Gastrocnemius medialis (tissue), 4 donors: Measurements from ENCODE around the gene GGACT. TPM values are rescaled to one million over a fixed set of nuclear protein-coding genes. Genes with fewer than 3 reads are reported as not detected.

Experiments
- ATAC-seq, 2 donors: fragments of 150-250 bp; one replicate each; pipeline ENCODE4 v1.9.1; 2016
- DNase-seq, 2 donors: peaks; one replicate each; pipeline ENCODE4 v3.0.0-alpha.2; 2019
- H3K27ac ChIP-seq, 4 donors: fragments of 200-600 bp; sonication (generic); 1 replicate in 1 of 4; 2 replicates in 3 of 4; pipeline ENCODE4 v1.5.1; 2016 to 2018; ENCODE audit warnings: mild to moderate bottlenecking in 2 of 4, moderate library complexity in 1 of 4
- H3K27me3 ChIP-seq, 3 donors: fragments of 200-600 bp; sonication (generic) in 2 of 3; 1 replicate in 1 of 3; 2 replicates in 2 of 3; pipeline versions ENCODE4 v1.5.1 to v1.6.0; 2016 to 2019; ENCODE audit warnings: mild to moderate bottlenecking in 1 of 3, moderate library complexity in 1 of 3
- H3K36me3 ChIP-seq, 2 donors: fragments of 200-600 bp; sonication (generic) in 1 of 2; one replicate each; pipeline ENCODE4 v1.5.1; 2017 to 2018
- H3K4me1 ChIP-seq, 2 donors: fragments of 200-600 bp; sonication (generic) in 1 of 2; one replicate each; pipeline ENCODE4 v1.5.1; 2016 to 2017; ENCODE audit warnings: mild to moderate bottlenecking in 2 of 2
- H3K4me3 ChIP-seq, 4 donors: fragments of 200-600 bp; sonication (generic) in 3 of 4; 1 replicate in 1 of 4; 2 replicates in 3 of 4; pipeline ENCODE4 v1.5.1; 2016 to 2019; ENCODE audit warnings: mild to moderate bottlenecking in 2 of 4
- H3K9me3 ChIP-seq, 3 donors: fragments of 200-600 bp; sonication (generic) in 2 of 3; 1 replicate in 1 of 3; 2 replicates in 2 of 3; pipeline ENCODE4 v1.5.1; 2016 to 2019
- POLR2A ChIP-seq, 2 donors: fragments of 450-650 bp; IDR thresholded peaks; one replicate each; pipeline ENCODE4 v1.6.1; 2017; ENCODE audit warnings: antibody characterized with exemption in 2 of 2, mild to moderate bottlenecking in 2 of 2, moderate library complexity in 2 of 2
- in situ Hi-C, 4 donors: fragments of 200-750 bp; cut with MboI; loops; one replicate each; pipeline versions ENCODE4 v1.15.0 to v1.8.0; 2017; ENCODE audit warnings: low sequenced_read_pairs in 4 of 4
- intact Hi-C: fragments of 100-400 bp; cut with DNase I; formaldehyde crosslinking; loops from one replicate; pipeline ENCODE4 v1.15.1; 2023; ENCODE audit warnings: low total_unique reads
- total RNA-seq, 4 donors: library from RNA; depleted of rRNA; stranded (reverse); fragments of >200 nt; gene quantifications; one replicate each; pipeline versions ENCODE4 v1.1.0 to v1.2.3, GENCODE V29; 2016
- TF ChIP-seq, protein P1 (sequence below), 5 experiments: fragments of 450-650 bp in 3 of 5; fragments of 200-600 bp in 2 of 5; sonication (generic) in 2 of 5; IDR thresholded peaks in 4 of 5; conservative IDR thresholded peaks in 1 of 5; 1 replicate in 4 of 5; 2 replicates in 1 of 5; pipeline ENCODE4 v1.5.1; 2016 to 2019; ENCODE audit warnings: antibody characterized with exemption in 5 of 5, mild to moderate bottlenecking in 3 of 5, moderate library complexity in 3 of 5

Gene GGACT
- total RNA-seq, 4 donors from 2014 or later = 0.56 to 1.5 (median 0.83) TPM

DNA sequence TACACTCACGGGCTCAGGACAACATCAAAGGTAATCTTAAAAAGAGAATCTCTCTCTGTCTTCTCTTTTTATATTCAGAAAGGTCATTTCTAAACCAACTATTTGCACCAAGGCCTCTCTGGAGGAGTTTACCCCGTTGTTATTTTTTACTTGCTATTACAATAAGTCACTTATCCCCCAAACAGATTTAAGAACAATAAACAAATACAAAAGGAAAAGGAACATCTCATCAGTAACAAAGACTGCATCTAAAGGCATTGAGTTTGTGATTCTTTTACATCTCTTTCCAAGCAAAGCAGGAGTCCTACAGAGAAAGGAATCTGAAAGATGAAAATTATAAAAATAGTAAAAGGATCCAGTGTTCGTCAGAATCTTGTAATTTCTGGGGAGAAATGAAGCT lies 75.4 kb downstream of the GGACT start:
- in situ Hi-C loops = loop anchor here (5.0 to 25.0 kb wide), 5 partner anchors 278 to 858 kb away; no protein-coding TSS in a partner anchor
- ATAC-seq = no peak

DNA sequence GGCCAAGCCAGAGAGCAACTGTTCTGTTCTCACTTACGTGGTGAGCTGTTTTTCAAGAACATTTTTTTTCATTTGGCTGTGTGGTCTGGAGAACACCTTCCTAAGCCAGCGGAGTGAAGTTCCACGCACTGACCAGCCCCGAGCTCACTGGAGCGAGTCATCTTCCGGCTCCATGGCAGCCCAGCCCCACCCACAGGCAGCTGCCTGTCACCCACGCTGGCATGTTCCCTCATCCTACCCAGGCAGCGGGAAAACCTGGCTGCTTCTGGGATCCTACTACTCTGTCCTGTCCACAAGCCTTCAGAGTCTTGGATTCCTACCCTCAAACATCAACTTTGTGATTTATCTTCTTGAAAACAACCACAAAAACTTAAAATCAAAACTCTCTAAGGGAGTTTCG lies 76.2 kb downstream of the GGACT start:
- TF ChIP-seq, protein P1, sequence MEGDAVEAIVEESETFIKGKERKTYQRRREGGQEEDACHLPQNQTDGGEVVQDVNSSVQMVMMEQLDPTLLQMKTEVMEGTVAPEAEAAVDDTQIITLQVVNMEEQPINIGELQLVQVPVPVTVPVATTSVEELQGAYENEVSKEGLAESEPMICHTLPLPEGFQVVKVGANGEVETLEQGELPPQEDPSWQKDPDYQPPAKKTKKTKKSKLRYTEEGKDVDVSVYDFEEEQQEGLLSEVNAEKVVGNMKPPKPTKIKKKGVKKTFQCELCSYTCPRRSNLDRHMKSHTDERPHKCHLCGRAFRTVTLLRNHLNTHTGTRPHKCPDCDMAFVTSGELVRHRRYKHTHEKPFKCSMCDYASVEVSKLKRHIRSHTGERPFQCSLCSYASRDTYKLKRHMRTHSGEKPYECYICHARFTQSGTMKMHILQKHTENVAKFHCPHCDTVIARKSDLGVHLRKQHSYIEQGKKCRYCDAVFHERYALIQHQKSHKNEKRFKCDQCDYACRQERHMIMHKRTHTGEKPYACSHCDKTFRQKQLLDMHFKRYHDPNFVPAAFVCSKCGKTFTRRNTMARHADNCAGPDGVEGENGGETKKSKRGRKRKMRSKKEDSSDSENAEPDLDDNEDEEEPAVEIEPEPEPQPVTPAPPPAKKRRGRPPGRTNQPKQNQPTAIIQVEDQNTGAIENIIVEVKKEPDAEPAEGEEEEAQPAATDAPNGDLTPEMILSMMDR (IDR thresholded peaks at IDR 0.05 in 4 of 5, conservative IDR thresholded peaks at IDR 0.05 in 1 of 5) = no peak
- TF ChIP-seq POLR2A (IDR thresholded peaks at IDR 0.05) = no peak
- peaks cover 0 to 3% of the 10 kb centered on the region in 2 donors for H3K4me1 ChIP-seq
- H3K9me3 ChIP-seq = no peaks in the 10 kb centered on the region
- DNase-seq (no peak), ATAC-seq (no peak)
- intact Hi-C loops (loop anchor here (10.0 kb wide), 1 partner anchor 1068 kb away; no protein-coding TSS in a partner anchor), in situ Hi-C loops (loop anchor here (5.0 to 25.0 kb wide), 5 partner anchors 278 to 858 kb away; no protein-coding TSS in a partner anchor)
- H3K27ac ChIP-seq = no peak overlapping the region
- H3K27me3 ChIP-seq = no peaks in the 10 kb centered on the region
- no peaks in the 10 kb centered on the region for H3K36me3 ChIP-seq
- no peak overlapping the region for H3K4me3 ChIP-seq

More for the DNA sequence above, 75.4 kb downstream of the GGACT start:
- Histone ChIP-seq H3K27me3 (no peaks in the 10 kb centered on the region), H3K9me3 (no peaks in the 10 kb centered on the region), H3K27ac (no peak overlapping the region), H3K36me3 (no peaks in the 10 kb centered on the region), H3K4me1 (peaks cover 0 to 3% of the 10 kb centered on the region in 2 donors), H3K4me3 (no peak overlapping the region)
- intact Hi-C loops = loop anchor here (10.0 kb wide), 1 partner anchor 1068 kb away; no protein-coding TSS in a partner anchor
- no peak for TF ChIP-seq POLR2A (IDR thresholded peaks at IDR 0.05)
- TF ChIP-seq, protein P1 (IDR thresholded peaks at IDR 0.05 in 4 of 5, conservative IDR thresholded peaks at IDR 0.05 in 1 of 5) = no peak
- DNase-seq = no peak

DNA sequence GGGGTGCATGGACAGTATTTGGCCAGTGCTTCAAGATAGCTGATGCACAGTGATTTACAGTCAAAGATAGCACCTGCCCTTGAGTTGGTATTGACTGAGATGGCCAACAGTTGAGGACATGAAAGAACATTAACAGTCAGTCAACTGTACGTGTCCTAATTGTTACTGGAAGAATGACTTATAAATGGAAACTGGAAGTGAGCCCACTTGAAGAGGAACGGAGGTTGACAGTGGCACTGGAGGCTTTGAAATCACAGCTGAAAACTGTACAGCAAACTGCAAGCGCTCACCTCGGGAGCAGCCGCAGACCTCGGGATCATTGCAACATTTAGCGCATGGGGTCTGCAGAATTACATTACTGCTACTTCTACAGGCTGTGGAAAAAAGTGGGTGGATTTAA lies 77.1 kb downstream of the GGACT start:
- no peaks in the 10 kb centered on the region for H3K27me3 ChIP-seq
- no peak overlapping the region for H3K4me3 ChIP-seq
- H3K27ac ChIP-seq = no peak overlapping the region
- ATAC-seq (no peak), DNase-seq (no peak)
- in situ Hi-C loops = loop anchor here (5.0 to 25.0 kb wide), 5 partner anchors 277 to 857 kb away; no protein-coding TSS in a partner anchor
- H3K9me3 ChIP-seq = no peaks in the 10 kb centered on the region
- peaks cover 0 to 3% of the 10 kb centered on the region in 2 donors for H3K4me1 ChIP-seq
- TF ChIP-seq POLR2A (IDR thresholded peaks at IDR 0.05) = no peak
- TF ChIP-seq, protein P1 (IDR thresholded peaks at IDR 0.05 in 4 of 5, conservative IDR thresholded peaks at IDR 0.05 in 1 of 5) = no peak
- no peaks in the 10 kb centered on the region for H3K36me3 ChIP-seq
- intact Hi-C loops = loop anchor here (10.0 kb wide), 1 partner anchor 1067 kb away; no protein-coding TSS in a partner anchor

DNA sequence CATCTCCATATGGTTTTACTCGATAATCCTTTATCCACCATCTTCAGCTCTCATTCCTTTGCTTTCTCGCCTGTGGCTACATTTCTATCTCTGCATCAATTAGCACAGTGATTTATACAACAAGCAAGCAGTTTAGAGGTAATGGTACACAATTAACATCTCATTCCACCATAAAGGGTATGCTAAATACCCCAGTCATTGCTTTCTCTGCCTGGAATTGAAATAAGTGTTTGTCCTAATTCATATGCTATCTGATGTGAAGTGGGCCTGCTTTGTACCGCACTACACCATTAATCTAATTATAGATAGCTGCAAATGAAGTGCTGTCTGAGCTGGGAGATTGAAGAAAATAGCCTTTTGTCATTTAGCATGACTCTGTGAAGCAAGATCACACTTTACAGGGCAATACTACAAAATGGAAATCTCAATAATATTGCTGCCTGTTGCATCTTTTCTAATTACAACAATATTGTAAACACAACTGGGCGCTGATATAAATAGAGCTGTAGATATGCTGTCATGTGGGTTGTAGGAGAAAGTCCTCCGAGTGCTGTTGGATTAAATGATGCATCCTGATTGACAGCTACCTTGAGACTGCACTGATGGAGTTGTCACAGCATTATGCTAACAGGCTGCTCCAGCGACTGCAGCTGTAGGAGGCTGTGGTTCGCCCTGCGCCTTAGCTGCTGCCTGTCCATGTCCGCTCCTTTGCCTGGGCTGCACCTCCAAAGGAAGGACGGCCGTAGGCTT lies 78.2 kb downstream of the GGACT start:
- in situ Hi-C loops = loop anchor here (5.0 to 25.0 kb wide), 5 partner anchors 276 to 856 kb away; no protein-coding TSS in a partner anchor
- DNase-seq (no peak), ATAC-seq (no peak)
- no peak overlapping the region for H3K27ac ChIP-seq
- H3K27me3 ChIP-seq = no peaks in the 10 kb centered on the region
- intact Hi-C loops = loop anchor here (10.0 kb wide), 1 partner anchor 1066 kb away; no protein-coding TSS in a partner anchor
- H3K9me3 ChIP-seq = no peaks in the 10 kb centered on the region
- TF ChIP-seq, protein P1 (IDR thresholded peaks at IDR 0.05 in 4 of 5, conservative IDR thresholded peaks at IDR 0.05 in 1 of 5) = no peak
- no peak for TF ChIP-seq POLR2A (IDR thresholded peaks at IDR 0.05)
- peaks cover 0 to 3% of the 10 kb centered on the region in 2 donors for H3K4me1 ChIP-seq
- no peaks in the 10 kb centered on the region for H3K36me3 ChIP-seq
- no peak overlapping the region for H3K4me3 ChIP-seq
